ENCODE results near the gene RIMBP2.

RIMBP2 gene

DNA sequence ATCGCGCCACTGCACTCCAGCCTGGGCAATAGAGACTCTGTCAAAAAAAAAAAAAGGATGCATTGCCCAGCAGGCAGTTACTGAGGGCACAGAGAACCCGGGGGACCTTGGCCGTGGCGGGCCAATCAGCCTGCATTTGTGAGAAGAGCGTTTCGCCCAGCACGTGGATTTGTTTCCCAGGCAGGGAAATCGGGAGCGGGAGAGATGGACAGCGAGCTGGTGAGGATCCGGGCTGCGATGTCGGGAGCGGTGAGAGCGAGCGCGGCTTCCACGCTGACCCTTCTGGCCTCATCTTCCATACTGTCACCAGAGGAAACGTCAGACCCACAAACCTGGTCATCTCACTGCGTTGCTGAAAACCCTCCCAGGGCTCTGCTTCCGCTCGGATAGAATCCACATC is 123.5 kb downstream of the RIMBP2 start:
- H3K9ac ChIP-seq (ENCODE audit: low read length): no peak overlapping the region
- TF ChIP-seq, protein P1, sequence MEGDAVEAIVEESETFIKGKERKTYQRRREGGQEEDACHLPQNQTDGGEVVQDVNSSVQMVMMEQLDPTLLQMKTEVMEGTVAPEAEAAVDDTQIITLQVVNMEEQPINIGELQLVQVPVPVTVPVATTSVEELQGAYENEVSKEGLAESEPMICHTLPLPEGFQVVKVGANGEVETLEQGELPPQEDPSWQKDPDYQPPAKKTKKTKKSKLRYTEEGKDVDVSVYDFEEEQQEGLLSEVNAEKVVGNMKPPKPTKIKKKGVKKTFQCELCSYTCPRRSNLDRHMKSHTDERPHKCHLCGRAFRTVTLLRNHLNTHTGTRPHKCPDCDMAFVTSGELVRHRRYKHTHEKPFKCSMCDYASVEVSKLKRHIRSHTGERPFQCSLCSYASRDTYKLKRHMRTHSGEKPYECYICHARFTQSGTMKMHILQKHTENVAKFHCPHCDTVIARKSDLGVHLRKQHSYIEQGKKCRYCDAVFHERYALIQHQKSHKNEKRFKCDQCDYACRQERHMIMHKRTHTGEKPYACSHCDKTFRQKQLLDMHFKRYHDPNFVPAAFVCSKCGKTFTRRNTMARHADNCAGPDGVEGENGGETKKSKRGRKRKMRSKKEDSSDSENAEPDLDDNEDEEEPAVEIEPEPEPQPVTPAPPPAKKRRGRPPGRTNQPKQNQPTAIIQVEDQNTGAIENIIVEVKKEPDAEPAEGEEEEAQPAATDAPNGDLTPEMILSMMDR (IDR thresholded peaks at IDR 0.05; ENCODE audit: low read depth, low read length): no peak
- TF ChIP-seq EZH2phosphoT487 (IDR thresholded peaks at IDR 0.05; ENCODE audit: low read depth): no peak

DNA sequence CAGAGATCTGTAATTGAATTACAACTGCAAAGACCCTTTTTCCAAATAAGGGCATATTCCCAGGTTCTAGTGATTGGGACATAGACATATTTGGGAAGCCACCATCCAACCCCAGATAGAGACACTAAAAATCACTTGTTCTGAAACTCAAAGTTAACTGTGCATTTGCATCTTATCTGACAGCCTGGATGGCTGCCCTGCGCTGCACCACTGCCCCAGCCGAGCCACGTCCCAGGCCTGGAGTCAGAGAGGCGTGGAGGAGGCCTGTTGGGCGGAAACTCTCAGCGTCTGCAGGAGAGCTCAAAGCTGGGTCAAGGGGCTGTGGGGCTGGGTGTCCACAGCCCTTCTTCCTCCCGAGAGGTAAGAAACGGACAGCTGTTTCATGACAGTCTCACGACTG is 124.4 kb downstream of the RIMBP2 start:
- H3K4me2 ChIP-seq (ENCODE audit: low read length): no peak overlapping the region
- TF ChIP-seq, protein P1 (IDR thresholded peaks at IDR 0.05; ENCODE audit: low read depth, low read length): no peak
- no peak for TF ChIP-seq EZH2phosphoT487 (IDR thresholded peaks at IDR 0.05; ENCODE audit: low read depth)
- H3K27ac ChIP-seq (ENCODE audit: low read length): no peak overlapping the region
- H3K4me1 ChIP-seq (ENCODE audit: low read length): no peaks in the 10 kb centered on the region
- H3K9me3 ChIP-seq (ENCODE audit: insufficient read depth, low read length): no peaks in the 10 kb centered on the region; the same call in 1 of the 2 replicates
- no peak overlapping the region for H3K9ac ChIP-seq (ENCODE audit: low read length)
- no peak overlapping the region for H3K4me3 ChIP-seq (ENCODE audit: low read length)
- H3K36me3 ChIP-seq (replicated peaks; ENCODE audit: low read depth, low read length): no peaks in the 10 kb centered on the region
- no peaks in the 10 kb centered on the region for H4K20me1 ChIP-seq (ENCODE audit: insufficient read depth, low read length)
- no peak overlapping the region for H2AFZ ChIP-seq (ENCODE audit: low read depth, low read length)
- H3K79me2 ChIP-seq (ENCODE audit: low read length): no peaks in the 10 kb centered on the region
- H3K27me3 ChIP-seq (ENCODE audit: low read depth, low read length): no peaks in the 10 kb centered on the region

More for the DNA sequence above, 123.5 kb downstream of the RIMBP2 start:
- H2AFZ ChIP-seq (ENCODE audit: low read depth, low read length): no peak overlapping the region
- no peak overlapping the region for H3K4me3 ChIP-seq (ENCODE audit: low read length)
- H3K79me2 ChIP-seq (ENCODE audit: low read length): no peaks in the 10 kb centered on the region
- no peak overlapping the region for H3K27ac ChIP-seq (ENCODE audit: low read length)
- no peak overlapping the region for H3K4me2 ChIP-seq (ENCODE audit: low read length)
- no peaks in the 10 kb centered on the region for H4K20me1 ChIP-seq (ENCODE audit: insufficient read depth, low read length)
- H3K36me3 ChIP-seq (replicated peaks; ENCODE audit: low read depth, low read length): no peaks in the 10 kb centered on the region
- no peaks in the 10 kb centered on the region for H3K27me3 ChIP-seq (ENCODE audit: low read depth, low read length)
- no peaks in the 10 kb centered on the region; the same call in 1 of the 2 replicates for H3K9me3 ChIP-seq (ENCODE audit: insufficient read depth, low read length)
- no peaks in the 10 kb centered on the region for H3K4me1 ChIP-seq (ENCODE audit: low read length)

DNA sequence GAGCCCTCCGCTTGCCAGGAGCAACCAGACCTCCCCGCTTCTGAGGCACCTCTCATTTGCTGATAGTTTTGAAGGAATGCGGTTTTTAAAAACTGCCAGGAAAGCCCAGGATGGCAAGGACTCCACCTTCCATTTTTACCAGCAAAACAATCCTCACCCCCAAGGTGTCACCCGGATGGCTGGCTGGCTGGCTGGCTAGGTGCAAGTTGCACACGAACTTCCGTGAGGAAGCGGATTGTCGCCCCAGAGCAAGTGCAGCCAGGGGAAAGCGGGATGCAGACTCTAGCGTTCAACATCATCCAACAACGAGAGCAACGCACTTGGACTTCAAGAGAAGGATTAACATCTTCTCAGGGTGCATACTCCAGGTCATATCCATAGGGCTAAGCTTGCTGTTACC is 125.4 kb downstream of the RIMBP2 start:
- Histone ChIP-seq H2AFZ (ENCODE audit: low read depth, low read length) (no peak overlapping the region), H4K20me1 (ENCODE audit: insufficient read depth, low read length) (no peaks in the 10 kb centered on the region), H3K27ac (ENCODE audit: low read length) (no peak overlapping the region), H3K79me2 (ENCODE audit: low read length) (no peaks in the 10 kb centered on the region), H3K4me1 (ENCODE audit: low read length) (no peaks in the 10 kb centered on the region), H3K9ac (ENCODE audit: low read length) (no peak overlapping the region), H3K4me2 (ENCODE audit: low read length) (no peak overlapping the region), H3K9me3 (ENCODE audit: insufficient read depth, low read length) (no peaks in the 10 kb centered on the region; the same call in 1 of the 2 replicates), H3K36me3 (replicated peaks; ENCODE audit: low read depth, low read length) (no peaks in the 10 kb centered on the region), H3K4me3 (ENCODE audit: low read length) (no peak overlapping the region), H3K27me3 (ENCODE audit: low read depth, low read length) (no peaks in the 10 kb centered on the region)
- no peak for TF ChIP-seq EZH2phosphoT487 (IDR thresholded peaks at IDR 0.05; ENCODE audit: low read depth)
- TF ChIP-seq, protein P1 (IDR thresholded peaks at IDR 0.05; ENCODE audit: low read depth, low read length): no peak

DNA sequence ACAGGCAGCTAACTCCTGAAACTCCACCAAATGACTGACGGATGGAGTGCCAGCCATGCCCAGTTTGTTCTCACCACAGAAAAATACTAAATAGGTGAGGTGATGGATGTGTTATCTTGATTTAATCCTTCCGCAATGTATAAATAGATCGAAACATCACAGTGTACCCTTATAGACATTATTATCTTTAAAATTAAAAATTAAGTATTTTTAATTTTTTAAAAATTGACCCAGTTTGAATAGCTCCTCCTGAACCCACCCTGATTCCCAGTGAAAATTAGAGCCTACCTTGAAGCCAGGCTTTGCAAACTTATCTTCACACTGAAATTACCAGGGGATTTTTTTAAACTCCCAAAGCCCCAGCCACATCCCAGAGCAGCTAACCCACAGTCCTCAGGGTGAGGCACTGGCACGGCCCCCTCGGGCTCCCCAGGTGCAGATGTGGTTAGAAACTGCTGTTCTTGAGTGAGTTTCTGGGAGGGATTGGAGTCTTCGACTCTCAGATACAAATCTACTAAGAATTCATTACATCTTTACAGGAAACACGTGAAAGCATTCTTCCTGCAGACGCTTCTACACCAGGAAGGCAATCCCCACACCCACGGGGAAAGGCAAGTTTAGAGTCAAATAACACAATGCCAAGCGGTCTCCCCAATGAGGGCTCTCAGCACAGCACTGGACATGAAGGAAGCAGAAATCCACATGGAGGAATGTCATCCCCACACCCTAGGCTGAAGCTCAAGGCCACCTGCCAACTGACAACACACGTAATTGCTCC is 126.4 kb downstream of the RIMBP2 start:
- H3K27me3 ChIP-seq (ENCODE audit: low read depth, low read length): no peaks in the 10 kb centered on the region
- H3K36me3 ChIP-seq (replicated peaks; ENCODE audit: low read depth, low read length): no peaks in the 10 kb centered on the region
- H3K79me2 ChIP-seq (ENCODE audit: low read length): no peaks in the 10 kb centered on the region
- TF ChIP-seq, protein P1 (IDR thresholded peaks at IDR 0.05; ENCODE audit: low read depth, low read length): no peak
- TF ChIP-seq EZH2phosphoT487 (IDR thresholded peaks at IDR 0.05; ENCODE audit: low read depth): no peak
- H3K4me1 ChIP-seq (ENCODE audit: low read length): no peaks in the 10 kb centered on the region
- H4K20me1 ChIP-seq (ENCODE audit: insufficient read depth, low read length): no peaks in the 10 kb centered on the region
- H3K9me3 ChIP-seq (ENCODE audit: insufficient read depth, low read length): no peaks in the 10 kb centered on the region; the same call in 1 of the 2 replicates
- H3K27ac ChIP-seq (ENCODE audit: low read length): no peak overlapping the region
- H3K4me3 ChIP-seq (ENCODE audit: low read length): no peak overlapping the region
- no peak overlapping the region for H3K4me2 ChIP-seq (ENCODE audit: low read length)
- no peak overlapping the region for H2AFZ ChIP-seq (ENCODE audit: low read depth, low read length)
- H3K9ac ChIP-seq (ENCODE audit: low read length): no peak overlapping the region

Measured in OCI-LY3 (cell line).